Measurements from ENCODE around the gene PPFIBP2.

Gene PPFIBP2

DNA sequence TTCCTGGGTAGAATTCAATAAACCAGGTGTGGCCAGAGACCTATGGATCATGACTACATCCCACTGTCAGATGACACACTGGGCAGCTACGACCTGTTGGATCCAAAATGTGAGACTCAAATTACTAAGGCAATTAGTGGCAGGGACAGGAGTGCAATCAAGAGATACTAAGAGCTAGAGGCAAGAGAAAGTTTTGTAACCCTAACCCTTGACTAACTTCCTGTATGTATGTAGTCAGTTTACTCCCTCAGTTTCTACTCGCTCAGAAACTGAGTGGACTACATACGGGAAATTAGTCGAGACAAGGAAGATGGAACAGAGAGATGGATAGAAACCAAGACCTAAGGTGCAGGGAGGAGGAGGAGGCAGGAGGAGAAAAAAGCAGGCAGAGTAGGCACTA lies 156.8 kb downstream of the PPFIBP2 start:
- DNase-seq: no peak

DNA sequence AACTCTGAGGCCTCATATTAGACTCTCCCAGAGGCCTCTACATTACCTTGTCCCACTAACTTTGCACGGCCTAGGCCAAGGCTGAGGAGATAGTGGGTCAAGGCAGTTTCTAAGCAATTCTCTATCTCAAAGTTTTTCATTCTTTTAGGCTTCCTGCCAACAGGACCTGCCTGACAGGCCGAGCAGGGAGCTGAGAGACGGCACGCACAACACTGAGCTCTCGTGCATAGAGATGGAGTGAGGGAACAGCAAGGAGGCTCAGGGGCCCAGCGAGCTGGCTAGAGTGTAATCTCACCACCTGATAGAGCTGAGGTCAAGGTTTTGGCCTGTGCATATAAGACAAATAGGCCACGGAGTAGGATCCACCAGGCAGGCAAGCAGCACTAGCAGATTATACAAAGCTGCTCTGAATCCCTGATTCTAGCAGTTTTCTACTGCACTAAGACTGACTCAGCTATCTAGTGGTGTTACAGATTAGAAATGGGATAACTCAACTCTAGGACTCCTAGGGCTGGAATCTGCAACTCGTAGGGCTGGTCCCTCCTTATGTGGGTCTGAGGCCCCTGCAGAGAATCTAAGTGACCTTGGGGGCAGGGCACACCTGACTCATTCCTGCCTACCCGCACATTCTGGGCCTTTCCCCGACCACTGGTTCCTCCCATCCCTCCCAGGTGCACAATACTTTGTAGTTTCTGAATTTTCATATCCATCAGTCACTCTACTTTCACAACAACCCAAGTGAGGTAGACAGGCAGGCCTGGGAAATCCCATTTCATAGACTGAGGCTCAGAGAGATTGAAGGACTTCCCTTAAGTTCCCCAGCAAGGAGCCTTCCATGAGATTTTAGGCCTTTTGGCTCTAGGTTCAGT lies 157.8 kb downstream of the PPFIBP2 start:
- no peak for DNase-seq

DNA sequence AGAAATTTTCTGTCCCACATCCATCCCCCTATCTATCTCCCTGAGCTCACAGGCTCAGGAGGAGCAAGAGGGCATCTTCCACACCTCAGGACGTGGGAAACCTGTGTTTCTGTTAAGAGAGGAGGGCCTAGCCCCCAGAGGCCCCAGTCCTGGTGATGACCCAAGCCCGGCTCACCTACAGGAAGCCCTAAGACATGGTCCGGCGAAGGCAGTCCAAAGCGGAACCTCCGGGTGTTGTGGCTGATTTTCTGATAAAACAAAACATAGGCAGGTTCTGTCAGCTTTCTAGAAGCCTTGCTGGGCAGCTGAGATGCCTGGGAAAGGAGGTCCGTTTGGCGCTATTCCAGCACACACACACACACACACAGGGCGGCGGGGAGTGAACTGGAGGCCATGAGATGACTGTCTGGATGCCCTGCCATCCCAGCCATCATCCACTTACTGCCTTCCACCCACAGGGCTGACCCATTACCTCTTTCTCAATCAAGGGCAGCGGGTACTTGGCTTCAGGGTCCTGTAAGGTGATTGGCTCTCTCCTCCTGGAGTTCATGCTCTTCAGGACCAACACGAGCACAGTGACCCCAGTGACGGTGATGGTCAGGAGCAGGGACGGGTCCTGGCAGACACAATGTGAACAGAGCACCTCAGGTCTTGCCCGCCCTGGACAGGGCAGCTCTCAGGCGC lies 158.6 kb downstream of the PPFIBP2 start:
- DNase-seq: no peak

DNA sequence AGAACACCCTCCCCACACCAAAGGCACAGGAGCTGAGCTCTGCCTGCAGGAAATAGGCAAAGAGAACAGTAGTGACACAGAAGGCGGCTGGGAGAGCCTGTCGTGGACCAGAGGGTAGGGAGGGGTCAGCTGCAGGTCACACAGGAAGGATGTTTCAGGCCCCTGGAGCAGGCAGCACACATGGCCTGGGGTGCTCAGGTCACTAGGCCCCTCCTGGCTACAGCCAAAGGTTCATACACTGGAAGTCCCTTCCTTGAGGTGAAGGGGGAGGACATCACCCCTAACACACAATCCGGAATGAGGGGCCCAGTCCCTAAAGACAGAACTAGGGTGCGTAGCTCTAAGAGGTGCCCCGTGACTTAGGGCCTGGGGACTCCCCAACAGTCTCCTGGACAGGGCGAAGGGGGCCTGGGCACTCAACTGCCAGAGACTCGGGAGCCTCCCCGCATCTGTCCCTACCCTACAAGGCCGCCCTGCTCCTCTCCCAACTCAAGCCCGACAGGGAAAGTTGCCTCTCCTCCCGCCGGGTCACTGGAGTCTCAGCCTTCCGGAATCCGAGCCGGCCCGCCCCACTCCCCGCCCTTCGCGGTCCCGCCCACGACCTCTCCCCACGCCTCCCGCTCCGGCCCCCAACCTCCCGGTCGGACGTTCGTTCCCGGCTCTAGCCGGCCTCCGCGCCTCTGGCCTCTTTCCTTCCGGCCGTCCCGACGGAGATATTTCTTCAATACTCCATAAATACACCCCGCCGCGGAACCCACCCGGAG lies 159.3 kb downstream of the PPFIBP2 start, which contains the start of gene CYB5R2:
Gene CYB5R2 (minus strand): TSS at position 541 of the 764 bp plus-strand sequence. CDS start 675 bp downstream, outside the sequence.
- no peak for DNase-seq

DNA sequence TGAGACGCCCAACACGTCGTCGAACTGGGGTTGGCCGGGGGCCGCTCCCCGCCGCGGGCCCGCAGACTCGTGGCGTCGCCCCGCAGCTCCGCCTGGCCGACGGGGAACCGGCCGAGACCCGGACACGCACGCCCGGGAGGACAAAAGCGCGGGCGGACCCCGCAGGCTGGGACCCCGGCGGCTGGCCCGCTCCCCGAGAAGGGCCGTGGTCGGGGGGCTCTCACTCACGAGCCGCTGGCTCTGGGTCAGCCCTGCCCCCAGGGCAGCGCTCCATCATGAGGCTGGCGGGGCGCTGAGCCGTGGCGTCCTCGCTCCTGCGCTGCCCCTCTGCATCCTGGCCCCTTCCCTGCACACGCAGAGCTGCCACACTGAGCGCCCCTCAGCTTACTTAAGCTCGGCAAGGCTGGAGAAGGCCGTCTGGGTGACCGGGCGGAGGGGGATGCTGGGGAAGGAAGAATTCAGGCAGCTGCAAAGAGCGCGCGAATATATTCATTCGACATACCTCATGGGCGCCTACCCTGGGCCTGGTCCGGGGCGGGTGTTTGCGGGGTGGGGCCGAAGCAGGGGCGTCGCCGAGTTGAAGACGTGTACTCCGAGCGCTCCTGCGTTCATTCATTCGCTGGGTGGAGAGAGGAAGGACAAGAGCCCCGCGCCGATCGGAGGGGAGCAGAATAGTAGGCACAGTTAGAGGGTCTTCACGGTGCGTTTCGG lies 160.1 kb downstream of the PPFIBP2 start:
- peak in 1 of 6 experiments; percentile 30 for DNase-seq

DNA sequence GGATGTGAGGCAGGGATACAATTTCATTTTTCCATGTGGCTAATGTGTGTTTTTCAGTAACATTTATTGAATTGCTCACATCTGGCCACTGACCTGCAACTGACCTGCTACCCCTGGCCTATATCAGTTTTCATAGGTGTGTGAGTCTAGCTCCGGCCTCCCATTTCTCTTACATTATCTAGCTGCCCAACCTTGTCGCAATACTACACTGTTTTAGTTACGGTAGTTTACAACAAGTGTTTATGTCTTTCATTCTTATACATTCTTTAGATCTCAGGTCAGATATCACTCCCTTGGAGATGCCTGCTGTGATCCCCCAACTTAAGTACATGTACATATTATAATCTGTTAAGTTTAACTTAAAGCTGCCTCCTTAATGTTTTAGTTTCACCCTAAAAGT lies 161.8 kb downstream of the PPFIBP2 start:
- no peak for DNase-seq

DNA sequence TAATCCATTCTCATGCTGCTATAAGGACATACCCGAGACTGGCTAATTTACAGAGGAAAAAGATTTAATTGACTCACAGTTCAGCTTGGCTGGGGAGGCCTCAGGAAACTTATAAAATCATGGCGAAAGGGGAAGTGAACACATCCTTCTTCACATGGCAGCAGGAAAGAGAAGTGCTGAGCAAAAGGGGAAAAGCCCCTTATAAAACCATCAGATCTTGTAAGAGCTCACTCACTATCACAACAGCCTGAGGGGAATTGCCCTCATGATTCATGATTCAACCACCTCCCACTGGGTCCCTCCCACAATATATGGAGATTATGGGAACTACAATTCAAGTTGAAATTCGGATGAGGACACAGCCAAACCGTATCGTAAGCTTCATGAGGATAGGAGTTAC lies 163.3 kb downstream of the PPFIBP2 start:
- no peak for DNase-seq

DNA sequence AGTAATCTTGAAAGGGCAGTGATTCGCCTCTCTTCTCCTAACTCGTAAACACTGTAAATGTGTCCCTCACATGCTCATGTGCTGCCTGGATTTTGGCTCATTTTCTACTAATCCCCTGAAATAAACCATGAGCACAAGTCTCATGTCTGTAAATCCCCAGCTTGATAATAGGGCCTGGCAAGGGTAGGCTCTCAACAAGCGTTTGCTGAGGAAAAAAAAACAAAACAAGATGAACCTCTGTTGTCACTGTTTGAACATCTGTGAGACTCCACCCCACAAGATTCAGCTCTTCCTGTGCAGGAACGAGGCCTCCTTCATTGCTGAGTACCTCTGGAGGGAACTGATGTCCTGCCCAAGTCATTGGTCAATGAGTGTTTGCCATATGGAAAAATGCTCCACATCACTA lies 164.0 kb downstream of the PPFIBP2 start:
- no peak for DNase-seq

DNA sequence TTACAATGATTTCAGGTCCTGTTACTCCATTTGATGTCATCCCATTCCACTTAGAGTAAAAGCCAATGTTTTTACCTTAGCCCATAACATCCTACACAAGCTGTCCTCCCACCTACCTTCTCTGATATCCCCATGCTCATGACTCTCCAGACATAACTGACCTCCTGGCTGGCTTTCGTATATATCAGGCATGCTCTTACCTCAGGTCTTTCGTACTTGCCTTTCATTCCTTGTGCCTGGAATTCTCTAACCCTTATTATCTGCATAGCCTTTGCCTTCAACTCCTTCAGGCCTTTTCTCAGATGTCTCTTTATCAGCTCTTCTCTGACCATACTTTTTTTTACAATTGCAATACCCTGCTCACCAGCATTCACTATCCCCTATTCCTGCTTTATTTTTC lies 169.8 kb downstream of the PPFIBP2 start:
- no peak for DNase-seq

DNA sequence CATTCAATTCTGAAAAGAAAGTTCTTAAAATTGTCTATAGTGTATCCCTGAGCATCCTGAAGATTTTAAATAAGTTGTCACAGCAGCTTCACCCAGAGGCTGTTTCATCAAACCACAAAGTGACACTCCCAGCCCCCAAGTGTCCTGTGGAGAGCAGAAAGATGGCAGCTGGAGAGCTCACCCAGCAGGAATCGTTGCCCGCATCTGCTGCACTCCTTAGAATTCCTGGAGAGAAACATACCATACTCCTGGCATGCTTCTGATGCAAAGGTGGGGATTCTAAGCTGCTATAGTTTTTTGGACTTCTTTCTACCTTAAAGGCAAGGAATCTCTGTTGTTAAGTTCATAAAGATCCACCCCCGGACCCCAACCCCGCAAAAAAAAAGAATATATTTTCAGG lies 173.0 kb downstream of the PPFIBP2 start:
- no peak for DNase-seq

DNA sequence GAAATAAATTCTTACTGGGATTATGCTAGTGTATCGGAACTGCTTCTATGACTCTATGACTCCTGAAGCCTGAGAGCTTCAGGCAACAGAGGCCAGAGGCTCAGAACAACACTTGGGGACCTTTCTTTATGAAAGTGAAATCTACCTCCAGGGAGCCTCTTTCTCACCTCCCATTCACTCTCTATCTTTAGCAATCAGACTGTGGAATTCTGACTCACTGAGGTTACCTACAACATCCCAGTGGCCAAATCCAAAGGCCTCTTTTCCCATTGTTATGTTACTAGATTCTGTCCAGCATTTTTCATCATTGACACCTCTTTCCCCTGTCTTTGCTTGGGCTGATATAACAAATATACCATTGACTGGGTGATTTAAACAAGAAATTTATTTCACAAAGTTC lies 173.6 kb downstream of the PPFIBP2 start:
- no peak for DNase-seq

DNA sequence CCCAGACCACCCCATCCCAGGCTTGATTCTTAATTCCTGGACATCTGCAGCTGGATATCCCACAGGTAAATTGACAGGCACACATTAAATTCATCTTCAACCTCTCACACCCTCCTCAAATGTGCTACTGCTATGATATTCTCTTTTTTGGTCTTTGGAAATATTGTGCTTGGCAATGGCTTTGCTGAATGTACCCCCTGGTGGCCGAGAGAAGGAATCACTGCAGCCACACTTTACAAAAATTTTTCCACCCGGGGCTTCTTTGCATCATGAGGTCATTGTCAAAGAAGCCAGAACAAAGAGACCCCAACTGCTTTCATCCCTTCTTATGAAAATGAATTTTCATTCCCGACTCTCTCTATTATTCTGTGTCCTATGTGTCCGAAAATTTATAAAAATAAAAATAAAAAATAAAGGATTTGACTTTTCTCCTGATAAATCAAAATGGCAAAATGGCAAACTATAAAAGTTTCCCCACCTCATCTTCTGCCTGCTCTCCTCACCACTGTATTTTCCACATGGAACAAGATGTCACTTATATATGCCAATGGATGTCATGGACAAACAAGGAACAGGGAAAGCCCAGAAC lies 174.5 kb downstream of the PPFIBP2 start:
- DNase-seq: peak in 2 of 6 experiments; percentile 2 to 26

DNA sequence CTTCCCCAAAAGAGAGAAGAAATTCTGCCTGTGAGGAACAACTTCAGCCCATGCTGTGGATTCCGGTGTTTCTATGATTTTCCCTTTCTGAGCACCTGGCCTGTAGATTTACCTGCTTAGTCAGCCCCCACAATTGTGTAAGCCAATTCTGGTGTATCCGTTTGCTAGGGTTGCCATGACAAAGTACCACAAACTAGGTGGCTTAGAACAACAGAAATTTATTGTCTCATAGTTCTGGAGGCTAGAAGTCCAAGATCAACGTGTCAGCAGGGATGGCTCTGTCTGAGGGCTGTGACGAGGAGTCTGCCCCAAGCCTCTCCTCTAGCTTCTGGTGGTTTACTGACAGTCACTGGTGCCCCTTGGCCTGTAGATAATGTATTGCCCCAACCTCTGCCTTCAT lies 175.4 kb downstream of the PPFIBP2 start:
- no peak for DNase-seq

DNA sequence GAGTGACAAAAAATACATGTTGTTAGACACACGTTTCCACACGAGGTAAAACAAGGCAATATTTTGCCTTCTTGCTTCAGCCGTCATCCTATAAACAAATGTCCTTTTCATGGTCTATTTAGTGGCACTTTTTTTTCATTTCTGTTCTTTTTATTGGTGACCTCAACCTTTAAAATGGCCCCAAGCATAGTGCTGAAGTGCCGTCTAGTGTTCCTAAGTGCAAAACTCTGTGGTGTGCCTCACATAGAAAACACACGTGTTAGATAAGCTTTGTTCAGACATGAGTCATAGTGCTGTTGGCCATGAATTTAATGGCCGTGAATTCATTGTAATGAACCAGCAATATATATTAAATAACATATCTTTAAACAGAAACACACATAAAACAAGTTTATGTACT lies 176.8 kb downstream of the PPFIBP2 start:
- DNase-seq: no peak

DNA sequence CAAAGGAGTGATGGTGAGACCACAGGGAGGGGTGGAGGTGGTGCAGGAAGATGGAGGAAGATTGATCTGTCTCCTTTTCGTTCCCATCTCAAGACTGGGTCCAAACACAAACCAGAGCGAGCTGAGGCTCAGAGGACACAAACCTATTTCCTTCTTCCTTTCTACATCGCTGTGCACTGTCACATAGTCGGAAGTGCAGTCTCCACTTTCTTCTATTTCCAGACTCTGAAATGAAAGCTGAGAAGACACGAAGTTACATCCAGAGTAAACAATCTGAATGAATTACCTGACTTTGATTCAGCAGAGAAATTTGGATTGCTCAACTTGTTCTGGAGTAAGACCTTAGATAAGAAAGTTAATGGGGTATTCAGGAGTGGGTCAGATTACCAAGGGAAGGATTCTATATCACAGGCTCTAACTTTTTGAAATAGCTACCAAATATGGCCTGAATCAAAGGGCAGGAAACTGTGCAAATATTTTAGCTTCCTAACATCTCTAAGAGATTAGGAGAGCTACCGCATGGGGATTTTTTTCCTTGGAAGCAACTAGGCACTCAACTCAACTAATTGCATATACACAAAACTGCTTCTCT lies 178.1 kb downstream of the PPFIBP2 start:
- DNase-seq: no peak

DNA sequence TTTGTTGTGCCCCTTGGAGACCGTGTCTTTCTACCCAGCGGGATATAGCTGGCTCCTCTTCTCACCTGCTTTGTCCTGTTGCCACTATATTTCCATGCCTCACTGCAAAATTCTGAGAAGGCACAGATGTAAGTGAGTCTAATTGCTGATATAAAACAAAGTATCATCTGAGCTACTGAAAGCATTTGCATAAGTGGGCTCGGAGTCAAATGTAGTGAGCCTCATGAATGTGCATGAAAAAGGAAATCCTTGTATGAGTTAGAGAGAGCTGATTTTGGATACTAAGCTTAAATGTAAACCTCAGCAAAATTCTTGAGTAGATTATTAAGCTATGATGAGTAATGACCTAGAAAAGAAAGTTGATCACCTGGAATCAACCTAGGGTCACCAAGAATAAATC lies 178.6 kb downstream of the PPFIBP2 start:
- DNase-seq: no peak

DNA sequence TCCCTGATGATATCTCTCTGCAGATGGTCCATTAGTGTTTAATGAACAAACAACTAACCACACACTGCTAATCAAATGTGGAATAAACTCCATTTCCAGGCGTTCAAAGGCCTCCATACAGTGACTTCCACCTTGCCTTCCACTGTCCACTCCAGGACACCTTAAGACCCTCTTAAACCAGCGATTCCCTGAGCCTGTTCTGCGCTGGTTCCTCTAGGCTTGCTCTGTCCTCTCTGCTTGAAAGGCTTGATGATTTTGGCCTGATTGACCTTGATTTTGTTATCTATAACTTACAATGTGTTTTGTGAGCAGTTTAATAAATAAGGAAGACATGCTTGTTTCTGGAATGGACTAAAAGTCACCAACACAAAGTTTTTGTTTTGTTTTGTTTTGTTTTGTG lies 180.4 kb downstream of the PPFIBP2 start:
- no peak for DNase-seq

DNA sequence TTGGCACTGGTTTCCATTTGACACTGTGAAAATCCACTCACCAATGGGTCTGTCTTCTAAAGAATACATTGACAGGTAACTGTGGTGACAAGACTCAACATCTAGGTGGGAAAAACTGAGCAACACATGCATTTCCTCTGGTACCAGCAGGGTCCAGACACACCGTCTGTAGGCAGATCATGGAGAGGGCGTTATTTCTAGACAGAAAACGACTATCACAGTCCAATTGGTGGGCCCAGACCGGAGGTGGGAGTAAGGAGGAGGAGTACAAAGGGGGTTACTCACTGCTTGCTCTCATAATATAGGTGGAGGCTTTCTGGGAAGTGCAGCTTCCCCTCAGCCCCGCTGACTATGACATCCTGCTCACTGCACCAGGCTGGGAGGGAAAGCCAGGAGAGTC lies 182.6 kb downstream of the PPFIBP2 start:
- no peak for DNase-seq

All from stimulated activated naive CD4-positive, alpha-beta T cell (primary cell).